Measurements from ENCODE around the gene PLPP3. TPM values are rescaled to one million over a fixed set of nuclear protein-coding genes. Genes with fewer than 3 reads are reported as not detected.

Gene PLPP3
- total and polyA plus RNA-seq, 9 of the 15 experiments (the other 6 are each of a cell fraction or from before 2014, with no cell fraction given): 0.07 to 0.54 (median 0.20) TPM

DNA sequence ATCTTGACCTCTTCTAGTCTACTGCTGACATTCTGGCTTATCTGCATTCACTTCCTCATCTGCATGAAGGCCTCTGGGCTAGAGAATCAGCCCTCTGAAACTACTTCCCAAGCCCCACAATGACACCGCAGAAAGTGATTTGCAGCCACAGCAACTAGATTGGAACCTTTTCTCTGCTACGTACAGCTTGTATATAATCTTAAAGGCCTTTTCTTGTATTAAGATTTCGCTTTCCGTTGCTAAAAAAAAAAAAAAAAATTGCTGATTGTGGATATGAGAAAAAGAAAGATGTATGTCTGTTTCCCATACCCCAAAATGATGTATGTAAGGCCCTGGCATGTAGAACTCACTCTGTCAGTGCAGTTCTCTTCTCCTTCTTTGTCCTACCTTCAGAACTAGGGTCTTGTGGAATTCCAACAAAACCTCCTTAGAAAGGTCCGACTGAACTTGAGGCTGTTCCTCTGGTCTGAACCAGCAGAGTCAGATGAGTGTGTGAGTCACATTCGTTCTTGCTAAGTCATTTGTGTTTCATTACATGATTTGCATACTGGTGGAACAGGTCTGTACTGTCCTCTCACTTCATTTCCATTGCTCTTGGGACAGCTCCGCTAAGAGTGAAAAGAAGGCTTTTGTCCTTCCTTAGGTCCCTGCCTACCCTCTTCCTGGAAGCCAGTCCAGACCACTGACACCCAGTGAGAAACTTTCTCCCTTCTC lies 62.7 kb downstream of the PLPP3 start (continued):
- TF ChIP-seq, protein P1, sequence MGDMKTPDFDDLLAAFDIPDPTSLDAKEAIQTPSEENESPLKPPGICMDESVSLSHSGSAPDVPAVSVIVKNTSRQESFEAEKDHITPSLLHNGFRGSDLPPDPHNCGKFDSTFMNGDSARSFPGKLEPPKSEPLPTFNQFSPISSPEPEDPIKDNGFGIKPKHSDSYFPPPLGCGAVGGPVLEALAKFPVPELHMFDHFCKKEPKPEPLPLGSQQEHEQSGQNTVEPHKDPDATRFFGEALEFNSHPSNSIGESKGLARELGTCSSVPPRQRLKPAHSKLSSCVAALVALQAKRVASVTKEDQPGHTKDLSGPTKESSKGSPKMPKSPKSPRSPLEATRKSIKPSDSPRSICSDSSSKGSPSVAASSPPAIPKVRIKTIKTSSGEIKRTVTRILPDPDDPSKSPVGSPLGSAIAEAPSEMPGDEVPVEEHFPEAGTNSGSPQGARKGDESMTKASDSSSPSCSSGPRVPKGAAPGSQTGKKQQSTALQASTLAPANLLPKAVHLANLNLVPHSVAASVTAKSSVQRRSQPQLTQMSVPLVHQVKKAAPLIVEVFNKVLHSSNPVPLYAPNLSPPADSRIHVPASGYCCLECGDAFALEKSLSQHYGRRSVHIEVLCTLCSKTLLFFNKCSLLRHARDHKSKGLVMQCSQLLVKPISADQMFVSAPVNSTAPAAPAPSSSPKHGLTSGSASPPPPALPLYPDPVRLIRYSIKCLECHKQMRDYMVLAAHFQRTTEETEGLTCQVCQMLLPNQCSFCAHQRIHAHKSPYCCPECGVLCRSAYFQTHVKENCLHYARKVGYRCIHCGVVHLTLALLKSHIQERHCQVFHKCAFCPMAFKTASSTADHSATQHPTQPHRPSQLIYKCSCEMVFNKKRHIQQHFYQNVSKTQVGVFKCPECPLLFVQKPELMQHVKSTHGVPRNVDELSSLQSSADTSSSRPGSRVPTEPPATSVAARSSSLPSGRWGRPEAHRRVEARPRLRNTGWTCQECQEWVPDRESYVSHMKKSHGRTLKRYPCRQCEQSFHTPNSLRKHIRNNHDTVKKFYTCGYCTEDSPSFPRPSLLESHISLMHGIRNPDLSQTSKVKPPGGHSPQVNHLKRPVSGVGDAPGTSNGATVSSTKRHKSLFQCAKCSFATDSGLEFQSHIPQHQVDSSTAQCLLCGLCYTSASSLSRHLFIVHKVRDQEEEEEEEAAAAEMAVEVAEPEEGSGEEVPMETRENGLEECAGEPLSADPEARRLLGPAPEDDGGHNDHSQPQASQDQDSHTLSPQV (IDR thresholded peaks at IDR 0.05): peak; percentile 26
- no peak for TF ChIP-seq KLF6 (CRISPR knock-in tag; IDR thresholded peaks at IDR 0.05; ENCODE audit: borderline replicate concordance)
- TF ChIP-seq PREB (CRISPR knock-in tag; IDR thresholded peaks at IDR 0.05): no peak
- TF ChIP-seq ZNF282 (CRISPR knock-in tag; IDR thresholded peaks at IDR 0.05): no peak
- 0 out of 4 replicates have a peak, but pooled peaks of 1 of the 2 experiments have one; percentile 21 for TF ChIP-seq CSDE1 (IDR thresholded peaks at IDR 0.05)
- no peak for TF ChIP-seq IRF2 (CRISPR knock-in tag; IDR thresholded peaks at IDR 0.05)
- TF ChIP-seq ZNF184 (CRISPR knock-in tag; IDR thresholded peaks at IDR 0.05): no peak
- TF ChIP-seq MIER1 (IDR thresholded peaks at IDR 0.05; ENCODE audit: low read depth): peak; percentile 34; the same call in 1 of the 2 replicates
- peak; percentile 64 for TF ChIP-seq NCOR1 (IDR thresholded peaks at IDR 0.05)
- TF ChIP-seq, protein P2, sequence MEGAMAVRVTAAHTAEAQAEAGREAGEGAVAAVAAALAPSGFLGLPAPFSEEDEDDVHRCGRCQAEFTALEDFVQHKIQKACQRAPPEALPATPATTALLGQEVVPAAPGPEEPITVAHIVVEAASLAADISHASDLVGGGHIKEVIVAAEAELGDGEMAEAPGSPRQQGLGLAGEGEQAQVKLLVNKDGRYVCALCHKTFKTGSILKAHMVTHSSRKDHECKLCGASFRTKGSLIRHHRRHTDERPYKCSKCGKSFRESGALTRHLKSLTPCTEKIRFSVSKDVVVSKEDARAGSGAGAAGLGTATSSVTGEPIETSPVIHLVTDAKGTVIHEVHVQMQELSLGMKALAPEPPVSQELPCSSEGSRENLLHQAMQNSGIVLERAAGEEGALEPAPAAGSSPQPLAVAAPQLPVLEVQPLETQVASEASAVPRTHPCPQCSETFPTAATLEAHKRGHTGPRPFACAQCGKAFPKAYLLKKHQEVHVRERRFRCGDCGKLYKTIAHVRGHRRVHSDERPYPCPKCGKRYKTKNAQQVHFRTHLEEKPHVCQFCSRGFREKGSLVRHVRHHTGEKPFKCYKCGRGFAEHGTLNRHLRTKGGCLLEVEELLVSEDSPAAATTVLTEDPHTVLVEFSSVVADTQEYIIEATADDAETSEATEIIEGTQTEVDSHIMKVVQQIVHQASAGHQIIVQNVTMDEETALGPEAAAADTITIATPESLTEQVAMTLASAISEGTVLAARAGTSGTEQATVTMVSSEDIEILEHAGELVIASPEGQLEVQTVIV (CRISPR knock-in tag; IDR thresholded peaks at IDR 0.05; ENCODE audit: borderline replicate concordance): no peak
- TF ChIP-seq NRF1 (conservative IDR thresholded peaks at IDR 0.05 in 1 of 2, IDR thresholded peaks at IDR 0.05 in 1 of 2): peak in 1 of 2 experiments; percentile 21; a peak in 1 of 4 replicates
- TF ChIP-seq, protein P3, sequence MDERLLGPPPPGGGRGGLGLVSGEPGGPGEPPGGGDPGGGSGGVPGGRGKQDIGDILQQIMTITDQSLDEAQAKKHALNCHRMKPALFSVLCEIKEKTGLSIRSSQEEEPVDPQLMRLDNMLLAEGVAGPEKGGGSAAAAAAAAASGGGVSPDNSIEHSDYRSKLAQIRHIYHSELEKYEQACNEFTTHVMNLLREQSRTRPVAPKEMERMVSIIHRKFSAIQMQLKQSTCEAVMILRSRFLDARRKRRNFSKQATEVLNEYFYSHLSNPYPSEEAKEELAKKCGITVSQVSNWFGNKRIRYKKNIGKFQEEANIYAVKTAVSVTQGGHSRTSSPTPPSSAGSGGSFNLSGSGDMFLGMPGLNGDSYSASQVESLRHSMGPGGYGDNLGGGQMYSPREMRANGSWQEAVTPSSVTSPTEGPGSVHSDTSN (CRISPR knock-in tag; IDR thresholded peaks at IDR 0.05; ENCODE audit: low read depth): no peak
- TF ChIP-seq, protein P3 (tag; conservative IDR thresholded peaks at IDR 0.05; ENCODE audit: low read depth): peak; percentile 52
- no peak for TF ChIP-seq LCOR (CRISPR knock-in tag; IDR thresholded peaks at IDR 0.05)
- TF ChIP-seq GATA2 (CRISPR knock-in tag; IDR thresholded peaks at IDR 0.05): no peak
